ENCODE data around the gene BMAL1. TPM values are rescaled to one million over a fixed set of nuclear protein-coding genes. Genes with fewer than 3 reads are reported as not detected.
"Not testable (repeated sequence)": the region's sequence is repeated elsewhere in the genome, so short reads cannot be mapped to it uniquely, and the experiment has no call there.

The BMAL1 gene
- total RNA-seq, 1 donor from 2014 or later: 7.3 TPM

GRCh38 chr11:13256216-13256615, 21.4 kb upstream of the BMAL1 start:
- Mint-ChIP-seq H3K36me3 (no peaks in the 10 kb centered on the region), H3K27me3 (peaks cover 7% of the 10 kb centered on the region), H3K4me1 (ENCODE audit: unreplicated experiment) (peaks cover 13% of the 10 kb centered on the region), H3K9me3 (no peaks in the 10 kb centered on the region), H3K4me3 (no peak overlapping the region), H3K27ac (no peak overlapping the region)
- DNase-seq (ENCODE audit: extremely low spot score, unreplicated experiment): no peak
- no peak for TF ChIP-seq CTCF (conservative IDR thresholded peaks at IDR 0.05)

GRCh38 chr11:13258061-13258460, 19.5 kb upstream of the BMAL1 start:
- peaks cover 13% of the 10 kb centered on the region for H3K4me1 Mint-ChIP-seq (ENCODE audit: unreplicated experiment)
- not testable (repeated sequence) for H3K27me3 Mint-ChIP-seq; DNase-seq (ENCODE audit: extremely low spot score, unreplicated experiment); H3K4me3 Mint-ChIP-seq; H3K36me3 Mint-ChIP-seq; H3K9me3 Mint-ChIP-seq; H3K27ac Mint-ChIP-seq

GRCh38 chr11:13258855-13259254, 18.7 kb upstream of the BMAL1 start:
- no peak for DNase-seq (ENCODE audit: extremely low spot score, unreplicated experiment)
- Mint-ChIP-seq H3K4me1 (ENCODE audit: unreplicated experiment) (peaks cover 13% of the 10 kb centered on the region), H3K4me3 (no peak overlapping the region), H3K27ac (no peak overlapping the region), H3K9me3 (no peaks in the 10 kb centered on the region), H3K27me3 (peaks cover 16% of the 10 kb centered on the region), H3K36me3 (no peaks in the 10 kb centered on the region)
- TF ChIP-seq CTCF (conservative IDR thresholded peaks at IDR 0.05): no peak

- no peaks in the 10 kb centered on the region for H3K9me3 Mint-ChIP-seq
- H3K4me1 Mint-ChIP-seq (ENCODE audit: unreplicated experiment): peaks cover 13% of the 10 kb centered on the region
- no peak for DNase-seq (ENCODE audit: extremely low spot score, unreplicated experiment)
- TF ChIP-seq CTCF (conservative IDR thresholded peaks at IDR 0.05): no peak
- H3K27me3 Mint-ChIP-seq: peaks cover 21% of the 10 kb centered on the region
- H3K4me3 Mint-ChIP-seq: peak overlapping the region; percentile 20
- H3K27ac Mint-ChIP-seq: peak overlapping the region; percentile 20
- H3K36me3 Mint-ChIP-seq: no peaks in the 10 kb centered on the region
These were observed 18.2 kb upstream of the BMAL1 start for GRCh38 chr11:13259374-13259773.

GRCh38 chr11:13260201-13260962, 17.2 kb upstream of the BMAL1 start:
- no peaks in the 10 kb centered on the region for H3K36me3 Mint-ChIP-seq
- peak overlapping the region; percentile 11 for H3K4me3 Mint-ChIP-seq
- peak overlapping the region; percentile 73 for H3K27ac Mint-ChIP-seq
- H3K4me1 Mint-ChIP-seq (ENCODE audit: unreplicated experiment): peaks cover 13% of the 10 kb centered on the region
- no peak for DNase-seq (ENCODE audit: extremely low spot score, unreplicated experiment)
- TF ChIP-seq CTCF (conservative IDR thresholded peaks at IDR 0.05): no peak
- H3K27me3 Mint-ChIP-seq: peaks cover 32% of the 10 kb centered on the region
- no peaks in the 10 kb centered on the region for H3K9me3 Mint-ChIP-seq

- Mint-ChIP-seq H3K4me3 (no peak overlapping the region), H3K4me1 (ENCODE audit: unreplicated experiment) (peaks cover 13% of the 10 kb centered on the region)
These were observed 16.5 kb upstream of the BMAL1 start for GRCh38 chr11:13260963-13261588.

More at GRCh38 chr11:13260963-13261588, 16.5 kb upstream of the BMAL1 start:
- no peak for TF ChIP-seq CTCF (conservative IDR thresholded peaks at IDR 0.05)
- Mint-ChIP-seq H3K27me3 (peaks cover 35% of the 10 kb centered on the region), H3K9me3 (no peaks in the 10 kb centered on the region), H3K36me3 (no peaks in the 10 kb centered on the region), H3K27ac (peak overlapping the region; percentile 73)
- DNase-seq (ENCODE audit: extremely low spot score, unreplicated experiment): no peak

All from type B pancreatic cell (in vitro differentiated cells).